Ovary (tissue), 3 donors: ENCODE results near the gene CALCR.

Experiments
- EP300 ChIP-seq: sonication (generic); formaldehyde crosslinking; IDR thresholded peaks from one replicate; pipeline ENCODE4 v1.6.1; 2017; ENCODE audit warnings: antibody characterized with exemption
- POLR2A ChIP-seq: fragments of 450-650 bp; IDR thresholded peaks from one replicate; pipeline ENCODE4 v1.6.1; 2017; ENCODE audit warnings: antibody characterized with exemption, mild to moderate bottlenecking, moderate library complexity
- TF ChIP-seq, protein P1 (sequence below), 3 donors: fragments of 450-650 bp in 2 of 3; fragments of 200-600 bp in 1 of 3; IDR thresholded peaks; one replicate each; pipeline versions ENCODE4 v1.5.1 to v1.8.0; 2016 to 2022; ENCODE audit warnings: antibody characterized with exemption in 3 of 3, mild to moderate bottlenecking in 1 of 3
- donor health status: DM: no; HTN: no; CAD: no.

DNA sequence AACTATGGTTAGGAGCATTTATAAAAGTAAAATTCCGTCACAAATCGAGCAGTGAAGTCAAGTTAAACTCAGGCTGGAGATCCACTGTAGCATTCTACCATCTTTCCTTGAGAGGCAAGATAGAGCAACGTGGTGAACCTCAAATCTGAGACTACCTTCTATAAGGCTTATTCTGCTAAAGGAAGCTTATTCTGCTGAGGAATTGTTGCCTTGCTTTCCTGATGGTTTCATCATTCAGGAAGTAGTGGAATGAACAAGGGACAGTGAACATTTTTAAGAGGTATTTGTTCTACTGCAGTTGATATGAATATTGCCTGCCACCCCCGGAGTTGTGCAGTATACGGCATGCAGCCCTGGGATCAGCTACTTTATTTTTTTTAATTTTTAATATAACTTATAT lies 171.6 kb downstream of the CALCR start:
- TF ChIP-seq, protein P1, sequence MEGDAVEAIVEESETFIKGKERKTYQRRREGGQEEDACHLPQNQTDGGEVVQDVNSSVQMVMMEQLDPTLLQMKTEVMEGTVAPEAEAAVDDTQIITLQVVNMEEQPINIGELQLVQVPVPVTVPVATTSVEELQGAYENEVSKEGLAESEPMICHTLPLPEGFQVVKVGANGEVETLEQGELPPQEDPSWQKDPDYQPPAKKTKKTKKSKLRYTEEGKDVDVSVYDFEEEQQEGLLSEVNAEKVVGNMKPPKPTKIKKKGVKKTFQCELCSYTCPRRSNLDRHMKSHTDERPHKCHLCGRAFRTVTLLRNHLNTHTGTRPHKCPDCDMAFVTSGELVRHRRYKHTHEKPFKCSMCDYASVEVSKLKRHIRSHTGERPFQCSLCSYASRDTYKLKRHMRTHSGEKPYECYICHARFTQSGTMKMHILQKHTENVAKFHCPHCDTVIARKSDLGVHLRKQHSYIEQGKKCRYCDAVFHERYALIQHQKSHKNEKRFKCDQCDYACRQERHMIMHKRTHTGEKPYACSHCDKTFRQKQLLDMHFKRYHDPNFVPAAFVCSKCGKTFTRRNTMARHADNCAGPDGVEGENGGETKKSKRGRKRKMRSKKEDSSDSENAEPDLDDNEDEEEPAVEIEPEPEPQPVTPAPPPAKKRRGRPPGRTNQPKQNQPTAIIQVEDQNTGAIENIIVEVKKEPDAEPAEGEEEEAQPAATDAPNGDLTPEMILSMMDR (IDR thresholded peaks at IDR 0.05) = no peak
- TF ChIP-seq POLR2A = no peak
- TF ChIP-seq EP300 = no peak
